HG03469 (cell line): ENCODE results near the gene CALU.

Experiments used
- ATAC-seq: cut with Tn5 transposase; IDR thresholded peaks from one replicate; pipeline ENCODE4 v1.9.1; 2021; ENCODE audit warnings: mild to moderate bottlenecking, moderate library complexity, moderate number of reproducible peaks; ENCODE audit not compliant: unreplicated experiment

The CALU gene

GRCh38 chr7:128745706-128746105 lies 6.5 kb downstream of the CALU start:
- no peak for ATAC-seq

GRCh38 chr7:128747327-128748079 lies 8.3 kb downstream of the CALU start:
- no peak for ATAC-seq

GRCh38 chr7:128752251-128752650 lies 13.1 kb downstream of the CALU start:
- ATAC-seq: no peak

GRCh38 chr7:128755075-128755818 lies 16.1 kb downstream of the CALU start:
- ATAC-seq: no peak

- no peak for ATAC-seq
Measured at GRCh38 chr7:128755819-128756476, 16.8 kb downstream of the CALU start.

- ATAC-seq: no peak
Measured at GRCh38 chr7:128757203-128757602, 18.0 kb downstream of the CALU start.

- no peak for ATAC-seq
Measured at GRCh38 chr7:128758553-128758952, 19.4 kb downstream of the CALU start.

- no peak for ATAC-seq
Measured at GRCh38 chr7:128759242-128759641, 20.1 kb downstream of the CALU start.

GRCh38 chr7:128763541-128763940 lies 24.4 kb downstream of the CALU start:
- ATAC-seq: no peak

- ATAC-seq: no peak
Measured at GRCh38 chr7:128767475-128768110, 28.4 kb downstream of the CALU start.

GRCh38 chr7:128770233-128770632 lies 31.1 kb downstream of the CALU start:
- ATAC-seq: no peak

GRCh38 chr7:128773604-128774003 lies 34.4 kb downstream of the CALU start:
- no peak for ATAC-seq

GRCh38 chr7:128774029-128774689 lies 35.0 kb downstream of the CALU start:
- ATAC-seq: no peak

GRCh38 chr7:128774921-128775320 lies 35.8 kb downstream of the CALU start:
- no peak for ATAC-seq

GRCh38 chr7:128775744-128776474 lies 36.8 kb downstream of the CALU start, which contains the start of gene OPN1SW:
OPN1SW (minus strand) TSS chr7:128775794; CDS start chr7:128775781, 13 bp downstream.
- ATAC-seq: no peak

GRCh38 chr7:128777156-128778123 lies 38.3 kb downstream of the CALU start:
- ATAC-seq: no peak

GRCh38 chr7:128778946-128779345 lies 39.8 kb downstream of the CALU start:
- no peak for ATAC-seq

GRCh38 chr7:128781126-128781525 lies 42.0 kb downstream of the CALU start:
- ATAC-seq: no peak

- ATAC-seq: no peak
Measured at GRCh38 chr7:128781851-128782250, 42.7 kb downstream of the CALU start.
